ENCODE results near the gene ERICH6.

ERICH6 gene

GRCh38 chr3:150703756-150704344, at the start of gene ERICH6:
Gene ERICH6 (minus strand): TSS chr3:150703920. CDS start chr3:150703898, 22 bp downstream.
- no peaks in the 10 kb centered on the region for H3K36me3 ChIP-seq (ENCODE audit: control insufficient read depth, insufficient read depth, low read length)
- no peaks in the 10 kb centered on the region for H3K9me3 ChIP-seq (ENCODE audit: control insufficient read depth, insufficient read depth, low read length)
- peak within 1 kb of the TSS; percentile 77 for H3K4me3 ChIP-seq (ENCODE audit: low read depth, low read length)
- no peaks in the 10 kb centered on the region for H3K4me1 ChIP-seq (ENCODE audit: control insufficient read depth, insufficient read depth, low read length)
- H3K27me3 ChIP-seq (ENCODE audit: control insufficient read depth, insufficient read depth, low read length) = no peaks in the 10 kb centered on the region
- no peak within 1 kb of the TSS for H3K27ac ChIP-seq (ENCODE audit: low read depth, low read length)
- peak within 1 kb of the TSS; percentile 73 for H3K9ac ChIP-seq (ENCODE audit: low read depth, low read length)

GRCh38 chr3:150751781-150752263, 48.1 kb upstream of the ERICH6 start:
- H3K27me3 ChIP-seq (ENCODE audit: control insufficient read depth, insufficient read depth, low read length) = no peaks in the 10 kb centered on the region
- H3K36me3 ChIP-seq (ENCODE audit: control insufficient read depth, insufficient read depth, low read length) = no peaks in the 10 kb centered on the region
- peaks cover 8% of the 10 kb centered on the region; the same call in 1 of the 2 replicates for H3K4me1 ChIP-seq (ENCODE audit: control insufficient read depth, insufficient read depth, low read length)
- no peak overlapping the region for H3K27ac ChIP-seq (ENCODE audit: low read depth, low read length)
- no peaks in the 10 kb centered on the region for H3K9me3 ChIP-seq (ENCODE audit: control insufficient read depth, insufficient read depth, low read length)
- no peak overlapping the region for H3K9ac ChIP-seq (ENCODE audit: low read depth, low read length)
- H3K4me3 ChIP-seq (ENCODE audit: low read depth, low read length) = no peak overlapping the region

GRCh38 chr3:150749255-150749654, 45.5 kb upstream of the ERICH6 start:
- Histone ChIP-seq H3K4me1 (ENCODE audit: control insufficient read depth, insufficient read depth, low read length) (peaks cover 8% of the 10 kb centered on the region; the same call in 1 of the 2 replicates), H3K27ac (ENCODE audit: low read depth, low read length) (no peak overlapping the region), H3K9me3 (ENCODE audit: control insufficient read depth, insufficient read depth, low read length) (no peaks in the 10 kb centered on the region), H3K9ac (ENCODE audit: low read depth, low read length) (no peak overlapping the region), H3K27me3 (ENCODE audit: control insufficient read depth, insufficient read depth, low read length) (no peaks in the 10 kb centered on the region), H3K36me3 (ENCODE audit: control insufficient read depth, insufficient read depth, low read length) (no peaks in the 10 kb centered on the region), H3K4me3 (ENCODE audit: low read depth, low read length) (no peak overlapping the region)

- no peaks in the 10 kb centered on the region for H3K9me3 ChIP-seq (ENCODE audit: control insufficient read depth, insufficient read depth, low read length)
- H3K27me3 ChIP-seq (ENCODE audit: control insufficient read depth, insufficient read depth, low read length) = no peaks in the 10 kb centered on the region
- H3K4me3 ChIP-seq (ENCODE audit: low read depth, low read length) = no peak overlapping the region
- H3K9ac ChIP-seq (ENCODE audit: low read depth, low read length) = no peak overlapping the region
- no peak overlapping the region for H3K27ac ChIP-seq (ENCODE audit: low read depth, low read length)
- peaks cover 8% of the 10 kb centered on the region; the same call in 1 of the 2 replicates for H3K4me1 ChIP-seq (ENCODE audit: control insufficient read depth, insufficient read depth, low read length)
- no peaks in the 10 kb centered on the region for H3K36me3 ChIP-seq (ENCODE audit: control insufficient read depth, insufficient read depth, low read length)
These were observed 44.9 kb upstream of the ERICH6 start for GRCh38 chr3:150748684-150749047.

GRCh38 chr3:150747886-150748683, 44.4 kb upstream of the ERICH6 start:
- Histone ChIP-seq H3K27me3 (ENCODE audit: control insufficient read depth, insufficient read depth, low read length) (no peaks in the 10 kb centered on the region), H3K4me3 (ENCODE audit: low read depth, low read length) (no peak overlapping the region), H3K9ac (ENCODE audit: low read depth, low read length) (no peak overlapping the region), H3K36me3 (ENCODE audit: control insufficient read depth, insufficient read depth, low read length) (no peaks in the 10 kb centered on the region), H3K4me1 (ENCODE audit: control insufficient read depth, insufficient read depth, low read length) (peaks cover 8% of the 10 kb centered on the region; the same call in 1 of the 2 replicates), H3K27ac (ENCODE audit: low read depth, low read length) (no peak overlapping the region), H3K9me3 (ENCODE audit: control insufficient read depth, insufficient read depth, low read length) (no peaks in the 10 kb centered on the region)

- Histone ChIP-seq H3K4me3 (ENCODE audit: low read depth, low read length) (no peak overlapping the region), H3K27ac (ENCODE audit: low read depth, low read length) (no peak overlapping the region), H3K36me3 (ENCODE audit: control insufficient read depth, insufficient read depth, low read length) (peaks cover 2% of the 10 kb centered on the region), H3K9ac (ENCODE audit: low read depth, low read length) (no peak overlapping the region), H3K27me3 (ENCODE audit: control insufficient read depth, insufficient read depth, low read length) (no peaks in the 10 kb centered on the region), H3K4me1 (ENCODE audit: control insufficient read depth, insufficient read depth, low read length) (peaks cover 8% of the 10 kb centered on the region; the same call in 1 of the 2 replicates), H3K9me3 (ENCODE audit: control insufficient read depth, insufficient read depth, low read length) (no peaks in the 10 kb centered on the region)
These were observed 43.3 kb upstream of the ERICH6 start for GRCh38 chr3:150746791-150747590.

- Histone ChIP-seq H3K36me3 (ENCODE audit: control insufficient read depth, insufficient read depth, low read length) (peaks cover 6% of the 10 kb centered on the region), H3K4me3 (ENCODE audit: low read depth, low read length) (no peak overlapping the region), H3K9me3 (ENCODE audit: control insufficient read depth, insufficient read depth, low read length) (no peaks in the 10 kb centered on the region), H3K27ac (ENCODE audit: low read depth, low read length) (no peak overlapping the region), H3K4me1 (ENCODE audit: control insufficient read depth, insufficient read depth, low read length) (peaks cover 3% of the 10 kb centered on the region; the same call in 1 of the 2 replicates), H3K27me3 (ENCODE audit: control insufficient read depth, insufficient read depth, low read length) (no peaks in the 10 kb centered on the region), H3K9ac (ENCODE audit: low read depth, low read length) (no peak overlapping the region)
These were observed 42.1 kb upstream of the ERICH6 start for GRCh38 chr3:150745832-150746231.

- H3K4me3 ChIP-seq (ENCODE audit: low read depth, low read length) = no peak overlapping the region
- no peaks in the 10 kb centered on the region for H3K9me3 ChIP-seq (ENCODE audit: control insufficient read depth, insufficient read depth, low read length)
- no peak overlapping the region for H3K27ac ChIP-seq (ENCODE audit: low read depth, low read length)
- no peaks in the 10 kb centered on the region for H3K27me3 ChIP-seq (ENCODE audit: control insufficient read depth, insufficient read depth, low read length)
- peaks cover 6% of the 10 kb centered on the region for H3K36me3 ChIP-seq (ENCODE audit: control insufficient read depth, insufficient read depth, low read length)
- peaks cover 3% of the 10 kb centered on the region; the same call in 1 of the 2 replicates for H3K4me1 ChIP-seq (ENCODE audit: control insufficient read depth, insufficient read depth, low read length)
- H3K9ac ChIP-seq (ENCODE audit: low read depth, low read length) = no peak overlapping the region
These were observed 41.1 kb upstream of the ERICH6 start for GRCh38 chr3:150744919-150745211.

- no peak overlapping the region for H3K4me3 ChIP-seq (ENCODE audit: low read depth, low read length)
- H3K4me1 ChIP-seq (ENCODE audit: control insufficient read depth, insufficient read depth, low read length) = peaks cover 3% of the 10 kb centered on the region; the same call in 1 of the 2 replicates
- H3K36me3 ChIP-seq (ENCODE audit: control insufficient read depth, insufficient read depth, low read length) = peaks cover 6% of the 10 kb centered on the region
- H3K9ac ChIP-seq (ENCODE audit: low read depth, low read length) = no peak overlapping the region
- H3K9me3 ChIP-seq (ENCODE audit: control insufficient read depth, insufficient read depth, low read length) = no peaks in the 10 kb centered on the region
- H3K27me3 ChIP-seq (ENCODE audit: control insufficient read depth, insufficient read depth, low read length) = no peaks in the 10 kb centered on the region
- no peak overlapping the region for H3K27ac ChIP-seq (ENCODE audit: low read depth, low read length)
These were observed 40.6 kb upstream of the ERICH6 start for GRCh38 chr3:150744041-150744918.

GRCh38 chr3:150743508-150743907, 39.8 kb upstream of the ERICH6 start:
- Histone ChIP-seq H3K9me3 (ENCODE audit: control insufficient read depth, insufficient read depth, low read length) (no peaks in the 10 kb centered on the region), H3K4me1 (ENCODE audit: control insufficient read depth, insufficient read depth, low read length) (no peaks in the 10 kb centered on the region; the same call in 1 of the 2 replicates), H3K27me3 (ENCODE audit: control insufficient read depth, insufficient read depth, low read length) (no peaks in the 10 kb centered on the region), H3K27ac (ENCODE audit: low read depth, low read length) (no peak overlapping the region), H3K4me3 (ENCODE audit: low read depth, low read length) (no peak overlapping the region), H3K9ac (ENCODE audit: low read depth, low read length) (no peak overlapping the region), H3K36me3 (ENCODE audit: control insufficient read depth, insufficient read depth, low read length) (peaks cover 6% of the 10 kb centered on the region)

Data from HUES48 (cell line).